Measurements from ENCODE around the gene MEG3. TPM values are rescaled to one million over a fixed set of nuclear protein-coding genes. Genes with fewer than 3 reads are reported as not detected.

Gene MEG3
- total RNA-seq, 1 experiment from 2014 or later, result 62.4 TPM

- POLR2A ChIA-PET, result no interaction called here
- DNase-seq (ENCODE audit: low read depth, low spot score) (no peak), ATAC-seq (no peak)
- Histone ChIP-seq H3K36me3 (ENCODE audit: control insufficient read depth, insufficient read depth, low read length) (no peaks in the 10 kb centered on the region), H3K27ac (ENCODE audit: low read length) (no peak overlapping the region), H3K4me3 (ENCODE audit: low read depth in 2 of 2, low read length in 2 of 2) (no peak overlapping the region), H3K9me3 (ENCODE audit: control insufficient read depth, insufficient read depth, low read depth, low read length) (no peaks in the 10 kb centered on the region), H3K4me1 (ENCODE audit: control insufficient read depth, insufficient read depth, low read length) (no peaks in the 10 kb centered on the region), H3K27me3 (ENCODE audit: control insufficient read depth, insufficient read depth, low read length) (no peaks in the 10 kb centered on the region)
- intact Hi-C loops (cut with micrococcal nuclease; ENCODE audit: unreplicated experiment) (no loop called here), in situ Hi-C loops (cut with HindIII; ENCODE audit: low pct_unique_long_range_greater_than_20kb, low sequenced_read_pairs) (no loop called here)
- no TSS peak for BruUV-seq (replicated peaks)
- CTCF ChIA-PET, result no interaction called here
- TF ChIP-seq TCF7L2 (IDR thresholded peaks at IDR 0.05; ENCODE audit: low read depth, low read length) (no peak), REST (IDR thresholded peaks at IDR 0.05; ENCODE audit: insufficient read depth in 1 of 2, low read depth in 2 of 2, low read length in 1 of 2) (no peak), CTCF (IDR thresholded peaks at IDR 0.05) (peak; percentile 49)
Observed at GRCh38 chr14:100906420-100906819, 80.5 kb downstream of the MEG3 start.

- TF ChIP-seq CTCF (IDR thresholded peaks at IDR 0.05) (no peak), SIN3A (IDR thresholded peaks at IDR 0.05; ENCODE audit: borderline replicate concordance, insufficient read depth, low read depth, low read length) (no peak), TCF7L2 (IDR thresholded peaks at IDR 0.05; ENCODE audit: low read depth, low read length) (no peak), REST (IDR thresholded peaks at IDR 0.05; ENCODE audit: insufficient read depth in 1 of 2, low read depth in 2 of 2, low read length in 1 of 2) (no peak), POLR2AphosphoS5 (IDR thresholded peaks at IDR 0.05; ENCODE audit: low read depth, low read length) (no peak)
- Histone ChIP-seq H3K9me3 (ENCODE audit: control insufficient read depth, insufficient read depth, low read depth, low read length) (no peaks in the 10 kb centered on the region), H3K27ac (ENCODE audit: low read length) (no peak overlapping the region), H3K36me3 (ENCODE audit: control insufficient read depth, insufficient read depth, low read length) (no peaks in the 10 kb centered on the region), H3K4me3 (ENCODE audit: low read depth in 2 of 2, low read length in 2 of 2) (no peak overlapping the region), H3K27me3 (ENCODE audit: control insufficient read depth, insufficient read depth, low read length) (no peaks in the 10 kb centered on the region), H3K4me1 (ENCODE audit: control insufficient read depth, insufficient read depth, low read length) (no peaks in the 10 kb centered on the region)
- ATAC-seq (no peak), DNase-seq (ENCODE audit: low read depth, low spot score) (no peak)
- ChIA-PET POLR2A (no interaction called here), CTCF (no interaction called here)
- intact Hi-C loops (cut with micrococcal nuclease; ENCODE audit: unreplicated experiment), result no loop called here
- no TSS peak for BruUV-seq (replicated peaks)
- in situ Hi-C loops (cut with HindIII; ENCODE audit: low pct_unique_long_range_greater_than_20kb, low sequenced_read_pairs), result no loop called here
Observed at GRCh38 chr14:100907240-100907639, 81.3 kb downstream of the MEG3 start.

All from Panc1 (cell line).